HCT116 (cell line): ENCODE results near the gene VPS11. TPM values are rescaled to one million over a fixed set of nuclear protein-coding genes. Genes with fewer than 3 reads are reported as not detected.

Source experiments
- ATAC-seq: fragments of 200-7000 bp; cut with Tn5 transposase; 2 replicates; pipeline ENCODE4 v1.9.1; 2020; ENCODE audit warnings: mild to moderate bottlenecking, moderate library complexity
- Bru-seq: library from RNA; stranded (reverse); fragments of 400-500 nt; gene quantifications from one replicate; lab custom pipeline; 2021; lab: Mats Ljungman, UMichigan
- BruChase-seq, 2 experiments: library from RNA; stranded (reverse); fragments of 400-500 nt; gene quantifications; one replicate each; lab custom pipeline; 2021; lab: Mats Ljungman, UMichigan
- BruUV-seq: library from RNA; stranded (reverse); fragments of 400-500 nt; replicated peaks from 2 replicates; lab custom pipeline; 2021; lab: Mats Ljungman, UMichigan
- CTCF ChIA-PET: fragments of 300-600 bp; sonication (Branson Sonifier 250); formaldehyde crosslinking; loops from one replicate; lab custom pipeline; 2021; ENCODE audit warnings: antibody characterized with exemption; lab: Charles Lee
- POLR2A ChIA-PET: fragments of 300-600, 350-600 bp; sonication (Branson Sonifier 250); formaldehyde crosslinking; loops from one replicate; lab custom pipeline; 2021; ENCODE audit warnings: antibody characterized with exemption; lab: Charles Lee
- RAD21 ChIA-PET, 2 experiments: fragments of 300-600 bp; sonication (Branson Sonifier 250); formaldehyde crosslinking; loops; one replicate each; lab custom pipeline; 2023; ENCODE audit warnings: low total read pairs in 2 of 2; ENCODE audit not compliant: uncharacterized antibody in 2 of 2, unreplicated experiment in 2 of 2, low non-redundant PET in 1 of 2; lab: Charles Lee
- DNase-seq: peaks from one replicate; pipeline ENCODE4 v3.0.0-alpha.2; 2010; ENCODE audit warnings: low read depth, low spot score
- H2AFZ ChIP-seq: fragments of 200-600 bp; shearing (Covaris generic), sonication (generic); 2 replicates; pipeline ENCODE4 v1.6.1; 2017; ENCODE audit warnings: low read depth, mixed run types, mixed read lengths, antibody characterized with exemption, low read length; ENCODE audit not compliant: poor library complexity, severe bottlenecking
- H3K27ac ChIP-seq: 2 replicates; pipeline ENCODE4 v1.5.1; 2012; ENCODE audit warnings: low read depth, low read length
- H3K27me3 ChIP-seq: fragments of 200-600 bp; sonication (generic); 2 replicates; pipeline ENCODE4 v1.6.1; 2016; ENCODE audit warnings: mixed run types, low read length, mixed read lengths; ENCODE audit not compliant: insufficient read depth
- H3K36me3 ChIP-seq, 2 experiments: fragments of 200-500 bp in 1 of 2; fragments of 200-600 bp in 1 of 2; sonication (Bioruptor generic) in 1 of 2; sonication (generic) in 1 of 2; 2 replicates each; pipeline versions ENCODE4 v1.5.1 to v1.6.1; 2014 to 2016; ENCODE audit warnings: low read length in 2 of 2, inconsistent platforms in 1 of 2, mixed read lengths in 1 of 2, mixed run types in 1 of 2; ENCODE audit not compliant: insufficient read depth in 2 of 2, control insufficient read depth in 1 of 2
- H3K4me1 ChIP-seq, 2 experiments: fragments of 200-600 bp in 1 of 2; sonication (generic) in 1 of 2; 2 replicates each; pipeline versions ENCODE4 v1.5.1 to v1.6.1; 2012 to 2017; ENCODE audit warnings: low read length in 2 of 2, inconsistent platforms in 1 of 2, mild to moderate bottlenecking in 1 of 2, mixed read lengths in 1 of 2, mixed run types in 1 of 2, moderate library complexity in 1 of 2; ENCODE audit not compliant: insufficient read depth in 2 of 2, control insufficient read depth in 1 of 2
- H3K4me2 ChIP-seq: fragments of 200-600 bp; sonication (generic); 2 replicates; pipeline ENCODE4 v1.6.1; 2017; ENCODE audit warnings: mixed run types, low read length, mixed read lengths
- H3K4me3 ChIP-seq, 2 experiments: fragments of 200-600 bp in 1 of 2; sonication (generic) in 1 of 2; replicated peaks in 1 of 2; 2 replicates each; pipeline ENCODE4 v1.5.1; 2011 to 2016; ENCODE audit warnings: low read length in 2 of 2, control low read depth in 1 of 2, low read depth in 1 of 2, mild to moderate bottlenecking in 1 of 2, mixed read lengths in 1 of 2, mixed run types in 1 of 2
- H3K79me2 ChIP-seq: fragments of 200-600 bp; sonication (generic); 2 replicates; pipeline ENCODE4 v1.6.1; 2017; ENCODE audit warnings: mild to moderate bottlenecking, mixed run types, low read length, moderate library complexity, mixed read lengths; ENCODE audit not compliant: insufficient read depth
- H3K9ac ChIP-seq: fragments of 200-600 bp; sonication (generic); 2 replicates; pipeline ENCODE4 v1.6.1; 2016; ENCODE audit warnings: low read length, mixed read lengths
- H3K9me2 ChIP-seq: fragments of 200-600 bp; sonication (generic), shearing (Covaris generic); 2 replicates; pipeline ENCODE4 v1.6.1; 2017; ENCODE audit warnings: mixed run types, mild to moderate bottlenecking, moderate library complexity; ENCODE audit not compliant: insufficient read depth
- H3K9me3 ChIP-seq, 2 experiments: fragments of 200-500 bp in 1 of 2; fragments of 200-600 bp in 1 of 2; sonication (Bioruptor generic) in 1 of 2; sonication (generic) in 1 of 2; 2 replicates each; pipeline ENCODE4 v1.6.1; 2014 to 2017; ENCODE audit warnings: low read length in 2 of 2, mixed read lengths in 2 of 2, inconsistent platforms in 1 of 2, low read depth in 1 of 2, mild to moderate bottlenecking in 1 of 2, mixed run types in 1 of 2, moderate library complexity in 1 of 2; ENCODE audit not compliant: control insufficient read depth in 1 of 2, insufficient read depth in 1 of 2
- H4K20me1 ChIP-seq: fragments of 200-600 bp; sonication (generic), shearing (Covaris generic); 2 replicates; pipeline ENCODE4 v1.6.1; 2017; ENCODE audit warnings: mixed run types, mild to moderate bottlenecking, moderate library complexity; ENCODE audit not compliant: insufficient read depth
- CBX3 ChIP-seq: IDR thresholded peaks from 2 replicates; pipeline ENCODE4 v1.6.1; 2012; ENCODE audit warnings: low read depth
- CTCF ChIP-seq, 3 experiments: fragments of 200-600 bp in 1 of 3; sonication (generic) in 1 of 3; IDR thresholded peaks in 2 of 3; conservative IDR thresholded peaks in 1 of 3; 2 replicates each; pipeline ENCODE4 v1.5.1; 2012 to 2017; ENCODE audit warnings: low read depth in 2 of 3, low read length in 2 of 3, antibody characterized with exemption in 1 of 3, borderline replicate concordance in 1 of 3, control low read depth in 1 of 3, mild to moderate bottlenecking in 1 of 3, mixed read lengths in 1 of 3, mixed run types in 1 of 3, moderate library complexity in 1 of 3; ENCODE audit not compliant: insufficient read depth in 1 of 3
- EGR1 ChIP-seq: IDR thresholded peaks from 2 replicates; pipeline ENCODE4 v1.6.1; 2012; ENCODE audit warnings: low read depth
- EZH2 ChIP-seq: fragments of 200-600 bp; sonication (generic); IDR thresholded peaks from 2 replicates; pipeline ENCODE4 v1.6.1; 2017; ENCODE audit warnings: antibody characterized with exemption, mixed run types
- FOSL1 ChIP-seq: IDR thresholded peaks from 2 replicates; pipeline ENCODE4 v1.6.1; 2012; ENCODE audit warnings: low read depth
- JUND ChIP-seq: IDR thresholded peaks from 2 replicates; pipeline ENCODE4 v1.6.1; 2012
- POLR2A ChIP-seq: IDR thresholded peaks from 2 replicates; pipeline ENCODE4 v1.7.0; 2011; ENCODE audit warnings: borderline replicate concordance; ENCODE audit not compliant: insufficient read depth, insufficient read length; ENCODE audit errors: extremely low read depth
- POLR2AphosphoS5 ChIP-seq: IDR thresholded peaks from 2 replicates; pipeline ENCODE4 v1.6.1; 2011; ENCODE audit warnings: mild to moderate bottlenecking, low read depth, low read length, moderate library complexity
- SIN3A ChIP-seq: IDR thresholded peaks from 2 replicates; pipeline ENCODE4 v1.6.1; 2012; ENCODE audit warnings: low read depth
- SP1 ChIP-seq: IDR thresholded peaks from 2 replicates; pipeline ENCODE4 v1.6.1; 2012; ENCODE audit warnings: low read depth
- SRF ChIP-seq: IDR thresholded peaks from 2 replicates; pipeline ENCODE4 v1.6.1; 2012; ENCODE audit warnings: low read depth
- TCF7L2 ChIP-seq: IDR thresholded peaks from 2 replicates; pipeline ENCODE4 v1.7.0; 2011; ENCODE audit warnings: borderline replicate concordance, inconsistent platforms; ENCODE audit not compliant: insufficient read depth, insufficient read length; ENCODE audit errors: extremely low read depth
- YY1 ChIP-seq: IDR thresholded peaks from 2 replicates; pipeline ENCODE4 v1.6.1; 2011; ENCODE audit warnings: low read length, low read depth, moderate library complexity, mild to moderate bottlenecking; ENCODE audit not compliant: insufficient replicate concordance; ENCODE audit errors: extremely low read depth
- ZBTB33 ChIP-seq: IDR thresholded peaks from 2 replicates; pipeline ENCODE4 v1.6.1; 2011; ENCODE audit warnings: mild to moderate bottlenecking, low read length, moderate library complexity; ENCODE audit not compliant: insufficient replicate concordance; ENCODE audit errors: extremely low read depth
- ZNF274 ChIP-seq: fragments of 200-500 bp; sonication (Bioruptor generic); IDR thresholded peaks from 2 replicates; pipeline ENCODE4 v1.6.1; 2014; ENCODE audit warnings: mild to moderate bottlenecking, low read depth, low read length, inconsistent platforms
- intact Hi-C: fragments of 100-400 bp; cut with micrococcal nuclease; formaldehyde crosslinking; loops from 2 replicates; pipeline ENCODE4 v1.10.0; 2022
- long read RNA-seq: library from polyadenylated mRNA; unstranded; transcript quantifications from one replicate; pipeline ENCODE4 v2.0.0, GENCODE V29; 2021; ENCODE audit not compliant: unreplicated experiment
- polyA plus RNA-seq: library from polyadenylated mRNA; unstranded; fragments of >200 nt; gene quantifications from 2 replicates; pipeline ENCODE4 v1.2.1, GENCODE V29; 2012; ENCODE audit warnings: missing spikeins
- total RNA-seq: library from RNA; stranded (reverse); gene quantifications from one replicate; pipeline ENCODE4 v1.2.1, GENCODE V29; 2021; ENCODE audit not compliant: unreplicated experiment

VPS11 gene
- total RNA-seq (20.4 TPM), Bru-seq, nascent RNA (percentile 62 among the genes with signal in this experiment), BruChase-seq, experiment 1, labeled RNA remaining after a 6-hour chase (percentile 77 among the genes with signal in this experiment), BruChase-seq, experiment 2, labeled RNA remaining after a 2-hour chase (percentile 70 among the genes with signal in this experiment)
- 24.5 and 26.4 TPM in 2 replicates for polyA plus RNA-seq
- long read RNA-seq, transcript VPS11-208 (16 exons, 3,313 nt): major isoform, 29 of 50 reads
- long read RNA-seq, partial matches to known transcripts: 9 of 50 reads
- long read RNA-seq, other reads (novel, unspliced or antisense): 11 of 50 reads

DNA sequence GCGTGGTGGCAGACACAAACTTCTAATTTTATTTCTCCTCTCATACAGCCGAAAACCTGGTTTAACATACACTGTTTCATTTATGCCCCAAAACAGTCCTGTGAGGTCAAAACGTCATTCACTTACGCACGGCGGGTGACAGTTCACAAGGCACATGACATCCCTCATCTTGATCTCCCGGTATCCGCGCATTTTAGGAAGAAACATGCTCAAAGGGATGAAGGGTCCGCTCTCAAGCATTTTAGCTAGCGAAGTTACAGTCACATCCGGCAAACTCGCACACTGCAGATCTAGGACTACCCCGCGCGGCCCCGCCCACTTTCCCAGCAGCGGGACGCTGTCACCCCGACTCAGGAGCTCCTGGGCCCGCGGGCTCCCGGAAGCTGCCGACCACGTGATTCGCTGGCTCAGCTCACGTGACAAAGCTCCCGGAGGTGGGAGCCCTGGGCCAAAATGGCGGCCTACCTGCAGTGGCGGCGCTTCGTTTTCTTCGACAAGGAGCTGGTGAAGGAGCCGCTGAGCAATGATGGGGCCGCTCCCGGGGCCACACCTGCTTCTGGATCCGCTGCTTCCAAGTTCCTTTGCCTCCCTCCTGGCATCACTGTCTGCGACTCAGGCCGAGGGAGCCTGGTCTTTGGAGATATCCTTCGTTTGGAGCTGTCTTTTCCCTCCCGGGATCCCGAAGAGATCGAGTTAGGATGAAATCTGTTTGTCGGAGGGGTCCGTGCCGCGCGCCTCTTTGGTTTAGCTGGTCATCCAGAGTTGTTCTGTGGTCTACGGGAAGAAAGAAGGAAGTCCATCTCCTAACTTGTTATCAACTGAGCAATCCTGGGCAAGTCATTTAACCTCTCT lies at the start of gene VPS11:
VPS11 (plus strand) TSS at position 448 of the 852 bp plus-strand sequence; CDS start at position 454, 6 bp downstream.
- peaks cover 5 to 16% of the 10 kb centered on the region in 2 experiments for H3K4me1 ChIP-seq
- ChIA-PET RAD21 (interaction anchor here (0.6 to 0.9 kb wide), 5 partner anchors 11 to 1374 kb away, joined by 3 read pairs; partner anchors contain the start of gene HMBS (in 1 of the 2)), CTCF (interaction anchor here (0.7 to 1.4 kb wide), 8 partner anchors 10 to 288 kb away, joined by 3 to 9 read pairs (median 6); partner anchors contain the start of genes DPAGT1, HMBS and HYOU1), POLR2A (interaction anchor here (0.8 to 1.6 kb wide), 7 partner anchors 9 to 35 kb away, joined by 3 to 9 read pairs (median 4); partner anchors contain the start of genes DPAGT1 and HMBS)
- peak within 1 kb of the TSS; percentile 32 for H2AFZ ChIP-seq
- BruUV-seq: TSS peak; percentile 82
- H3K9me2 ChIP-seq: no peaks in the 10 kb centered on the region
- peak within 1 kb of the TSS; percentile 84 for H3K4me2 ChIP-seq
- H3K27ac ChIP-seq: peak within 1 kb of the TSS; percentile 65
- no peaks in the 10 kb centered on the region for H3K9me3 ChIP-seq
- DNase-seq (peak; percentile 86), ATAC-seq (peak; percentile 93)
- peaks cover 14% of the 10 kb centered on the region for H3K79me2 ChIP-seq
- peak within 1 kb of the TSS; percentile 88 to 97 for H3K4me3 ChIP-seq
- peaks cover 8 to 10% of the 10 kb centered on the region in 2 experiments; a peak in 3 of 4 replicates for H3K36me3 ChIP-seq
- peak within 1 kb of the TSS; percentile 81 for H3K9ac ChIP-seq
- no peaks in the 10 kb centered on the region for H4K20me1 ChIP-seq
- no peaks in the 10 kb centered on the region for H3K27me3 ChIP-seq
- intact Hi-C loops: loop anchor here (1.0 kb wide), 1 partner anchor 17 kb away; the partner anchor contains the start of gene HMBS
- no peak for TF ChIP-seq CTCF (IDR thresholded peaks at IDR 0.05 in 2 of 3, conservative IDR thresholded peaks at IDR 0.05 in 1 of 3; ENCODE audit: borderline replicate concordance in 1 of 3, insufficient read depth in 1 of 3, low read depth in 2 of 3, low read length in 2 of 3)
- TF ChIP-seq YY1: peak; percentile 98
- TF ChIP-seq ZBTB33: peak; percentile 52
- TF ChIP-seq SIN3A: peak; percentile 97
- peak; percentile 1; the same call in 1 of the 2 replicates for TF ChIP-seq JUND
- peak; percentile 80 for TF ChIP-seq POLR2AphosphoS5
- TF ChIP-seq EZH2: no peak
- no peak for TF ChIP-seq FOSL1
- peak; percentile 58; the same call in 1 of the 2 replicates for TF ChIP-seq SP1
- no peak for TF ChIP-seq ZNF274
- TF ChIP-seq EGR1: peak; percentile 44; the same call in 1 of the 2 replicates
- no peak for TF ChIP-seq CBX3
- no peak for TF ChIP-seq TCF7L2
- no peak for TF ChIP-seq SRF
- TF ChIP-seq POLR2A: peak; percentile 35
